Measurements from ENCODE around the gene DARS1. TPM values are rescaled to one million over a fixed set of nuclear protein-coding genes. Genes with fewer than 3 reads are reported as not detected.

The DARS1 gene
- total RNA-seq, 1 donor, result 119 TPM

DNA sequence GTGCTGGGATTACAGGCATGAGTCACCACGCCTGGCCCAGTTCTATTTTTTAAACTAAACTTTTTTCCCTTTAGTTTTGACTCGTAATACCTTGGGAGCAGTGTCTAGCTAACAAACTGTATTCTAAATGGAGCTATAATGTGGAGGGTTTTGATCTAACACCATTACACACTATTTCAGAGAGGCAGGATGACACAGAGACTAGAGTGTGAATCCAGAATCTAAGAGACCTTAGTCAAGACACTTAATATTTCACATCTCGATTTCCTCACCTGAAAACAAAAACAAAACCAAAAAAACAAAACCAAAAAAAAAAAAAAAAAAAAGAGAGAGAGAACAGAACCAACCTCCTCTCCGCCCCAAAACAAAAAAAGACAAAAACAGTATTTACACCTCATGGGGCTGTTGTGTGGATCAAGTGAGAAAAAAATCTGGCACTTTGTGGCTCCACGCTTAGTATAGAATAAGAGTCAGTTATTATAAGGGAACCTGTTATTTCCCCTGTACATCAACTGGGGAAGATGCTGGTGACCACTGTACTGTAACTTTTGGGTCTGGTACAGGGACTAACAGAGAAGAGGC is 31.3 kb downstream of the DARS1 start:
- Histone ChIP-seq H3K4me2 (ENCODE audit: insufficient read depth, low read length) (no peak overlapping the region), H4K20me1 (ENCODE audit: insufficient read depth, low read length) (peaks cover 9% of the 10 kb centered on the region), H3K36me3 (ENCODE audit: insufficient read depth, low read length) (no peaks in the 10 kb centered on the region), H3K9me3 (ENCODE audit: low read depth, low read length) (no peaks in the 10 kb centered on the region), H3K79me2 (ENCODE audit: insufficient read depth, low read length) (peaks cover 34% of the 10 kb centered on the region), H3K4me3 (ENCODE audit: insufficient read depth, low read length) (no peak overlapping the region), H3K4me1 (ENCODE audit: insufficient read depth, low read length) (peaks cover 13% of the 10 kb centered on the region), H3K27ac (ENCODE audit: low read depth, low read length) (no peak overlapping the region), H2AFZ (ENCODE audit: low read length) (no peak overlapping the region), H3K27me3 (ENCODE audit: insufficient read depth, low read length) (no peaks in the 10 kb centered on the region)
- TF ChIP-seq, protein P1, sequence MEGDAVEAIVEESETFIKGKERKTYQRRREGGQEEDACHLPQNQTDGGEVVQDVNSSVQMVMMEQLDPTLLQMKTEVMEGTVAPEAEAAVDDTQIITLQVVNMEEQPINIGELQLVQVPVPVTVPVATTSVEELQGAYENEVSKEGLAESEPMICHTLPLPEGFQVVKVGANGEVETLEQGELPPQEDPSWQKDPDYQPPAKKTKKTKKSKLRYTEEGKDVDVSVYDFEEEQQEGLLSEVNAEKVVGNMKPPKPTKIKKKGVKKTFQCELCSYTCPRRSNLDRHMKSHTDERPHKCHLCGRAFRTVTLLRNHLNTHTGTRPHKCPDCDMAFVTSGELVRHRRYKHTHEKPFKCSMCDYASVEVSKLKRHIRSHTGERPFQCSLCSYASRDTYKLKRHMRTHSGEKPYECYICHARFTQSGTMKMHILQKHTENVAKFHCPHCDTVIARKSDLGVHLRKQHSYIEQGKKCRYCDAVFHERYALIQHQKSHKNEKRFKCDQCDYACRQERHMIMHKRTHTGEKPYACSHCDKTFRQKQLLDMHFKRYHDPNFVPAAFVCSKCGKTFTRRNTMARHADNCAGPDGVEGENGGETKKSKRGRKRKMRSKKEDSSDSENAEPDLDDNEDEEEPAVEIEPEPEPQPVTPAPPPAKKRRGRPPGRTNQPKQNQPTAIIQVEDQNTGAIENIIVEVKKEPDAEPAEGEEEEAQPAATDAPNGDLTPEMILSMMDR (IDR thresholded peaks at IDR 0.05; ENCODE audit: extremely low read depth, low read depth, low read length), result no peak
- DNase-seq (ENCODE audit: insufficient read length, low spot score, missing footprints), result no peak

DNA sequence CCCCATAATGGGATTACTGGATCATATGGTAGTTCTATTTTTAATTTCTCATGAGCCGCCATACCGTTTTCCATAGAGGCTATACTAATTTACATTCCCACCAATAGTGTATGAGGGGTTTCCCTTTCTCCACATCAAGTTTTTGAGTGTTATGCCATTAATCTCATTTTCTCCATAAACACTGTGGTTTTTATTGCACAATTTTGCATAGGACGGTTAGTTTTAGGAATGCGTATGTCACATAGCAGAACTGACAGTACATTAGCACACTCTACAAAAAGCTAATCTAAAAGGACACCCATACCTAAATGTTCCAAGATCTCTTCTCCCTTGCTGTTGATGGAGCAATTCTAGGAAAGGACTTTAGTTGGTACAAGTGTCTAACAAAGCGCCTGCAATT is 32.5 kb downstream of the DARS1 start:
- peaks cover 40% of the 10 kb centered on the region for H3K79me2 ChIP-seq (ENCODE audit: insufficient read depth, low read length)
- TF ChIP-seq, protein P1 (IDR thresholded peaks at IDR 0.05; ENCODE audit: extremely low read depth, low read depth, low read length), result no peak
- H3K4me3 ChIP-seq (ENCODE audit: insufficient read depth, low read length), result no peak overlapping the region
- DNase-seq (ENCODE audit: insufficient read length, low spot score, missing footprints), result no peak
- no peak overlapping the region for H3K4me2 ChIP-seq (ENCODE audit: insufficient read depth, low read length)
- H2AFZ ChIP-seq (ENCODE audit: low read length), result no peak overlapping the region
- no peaks in the 10 kb centered on the region for H3K36me3 ChIP-seq (ENCODE audit: insufficient read depth, low read length)
- no peaks in the 10 kb centered on the region for H3K9me3 ChIP-seq (ENCODE audit: low read depth, low read length)
- peaks cover 22% of the 10 kb centered on the region for H3K4me1 ChIP-seq (ENCODE audit: insufficient read depth, low read length)
- peaks cover 17% of the 10 kb centered on the region for H4K20me1 ChIP-seq (ENCODE audit: insufficient read depth, low read length)
- H3K27me3 ChIP-seq (ENCODE audit: insufficient read depth, low read length), result no peaks in the 10 kb centered on the region
- no peak overlapping the region for H3K27ac ChIP-seq (ENCODE audit: low read depth, low read length)

DNA sequence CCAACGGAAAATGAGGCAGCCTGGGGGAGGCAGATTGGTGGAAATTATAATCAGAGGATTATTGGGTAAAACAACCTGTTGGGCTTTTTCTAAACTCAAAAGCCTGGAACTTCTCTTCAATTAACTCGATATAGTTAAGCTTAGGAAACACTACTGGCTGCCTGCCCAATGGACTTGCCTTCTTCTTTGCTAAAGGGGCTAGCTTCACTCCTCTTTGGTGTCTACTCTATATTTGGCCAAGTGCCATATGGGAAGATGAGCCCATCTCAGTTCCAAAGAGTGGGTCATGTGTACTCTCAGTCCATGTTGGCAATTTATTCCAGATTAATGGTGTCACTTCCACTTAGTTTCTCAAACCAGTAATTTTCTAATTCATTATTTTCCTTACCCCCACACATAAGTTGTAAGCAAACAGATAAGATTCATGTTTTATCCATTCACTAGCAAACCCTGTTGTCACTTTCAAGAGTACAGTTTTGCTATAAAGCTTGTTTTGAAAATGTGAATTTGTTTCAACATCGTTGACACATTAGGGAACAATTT is 34.3 kb downstream of the DARS1 start:
- H4K20me1 ChIP-seq (ENCODE audit: insufficient read depth, low read length), result peaks cover 20% of the 10 kb centered on the region
- no peak overlapping the region for H3K4me3 ChIP-seq (ENCODE audit: insufficient read depth, low read length)
- no peak for DNase-seq (ENCODE audit: insufficient read length, low spot score, missing footprints)
- no peak overlapping the region for H3K4me2 ChIP-seq (ENCODE audit: insufficient read depth, low read length)
- no peaks in the 10 kb centered on the region for H3K36me3 ChIP-seq (ENCODE audit: insufficient read depth, low read length)
- H3K9me3 ChIP-seq (ENCODE audit: low read depth, low read length), result no peaks in the 10 kb centered on the region
- no peak overlapping the region for H2AFZ ChIP-seq (ENCODE audit: low read length)
- H3K4me1 ChIP-seq (ENCODE audit: insufficient read depth, low read length), result peaks cover 22% of the 10 kb centered on the region
- no peaks in the 10 kb centered on the region for H3K27me3 ChIP-seq (ENCODE audit: insufficient read depth, low read length)
- H3K79me2 ChIP-seq (ENCODE audit: insufficient read depth, low read length), result peaks cover 48% of the 10 kb centered on the region
- TF ChIP-seq, protein P1 (IDR thresholded peaks at IDR 0.05; ENCODE audit: extremely low read depth, low read depth, low read length), result no peak
- H3K27ac ChIP-seq (ENCODE audit: low read depth, low read length), result no peak overlapping the region

DNA sequence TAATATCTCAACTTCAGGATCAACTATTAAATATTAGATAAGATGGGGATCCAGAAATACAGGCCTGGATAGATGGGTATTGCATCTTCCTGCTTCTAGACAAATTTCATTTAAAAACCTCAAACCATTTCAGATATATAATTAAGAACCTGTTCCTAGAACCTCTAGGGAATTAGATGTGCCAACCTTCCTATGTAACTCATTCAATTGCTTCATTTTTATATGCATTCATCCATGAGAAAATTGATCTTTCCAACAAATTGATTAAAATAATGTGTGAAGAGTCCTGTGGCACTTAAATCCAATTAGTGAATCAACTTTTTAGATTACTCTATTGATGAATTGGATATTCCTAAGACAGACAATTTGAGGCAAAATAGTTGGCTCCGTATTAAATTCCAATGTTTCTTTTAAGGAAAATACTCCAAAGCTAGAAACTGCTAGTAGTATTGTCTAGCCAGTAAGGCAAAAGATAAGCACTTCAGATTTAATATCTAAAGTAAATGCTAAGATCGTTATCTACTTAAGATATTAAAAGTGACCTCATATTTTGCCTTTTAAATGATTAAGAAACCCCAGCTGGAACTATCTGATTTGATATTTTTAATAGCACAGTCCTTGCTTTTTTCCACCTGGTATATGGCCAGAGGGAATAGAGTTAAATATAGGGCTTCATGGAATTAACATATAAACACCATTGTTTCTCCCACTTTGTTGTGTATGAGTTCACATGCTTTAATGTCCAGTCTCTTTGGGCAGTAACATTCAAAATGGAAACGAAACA is 35.8 kb downstream of the DARS1 start:
- H3K27me3 ChIP-seq (ENCODE audit: insufficient read depth, low read length), result no peaks in the 10 kb centered on the region
- no peak for DNase-seq (ENCODE audit: insufficient read length, low spot score, missing footprints)
- H3K36me3 ChIP-seq (ENCODE audit: insufficient read depth, low read length), result no peaks in the 10 kb centered on the region
- no peak overlapping the region for H3K4me2 ChIP-seq (ENCODE audit: insufficient read depth, low read length)
- no peak overlapping the region for H3K27ac ChIP-seq (ENCODE audit: low read depth, low read length)
- TF ChIP-seq, protein P1 (IDR thresholded peaks at IDR 0.05; ENCODE audit: extremely low read depth, low read depth, low read length), result no peak
- H3K4me3 ChIP-seq (ENCODE audit: insufficient read depth, low read length), result no peak overlapping the region
- no peak overlapping the region for H2AFZ ChIP-seq (ENCODE audit: low read length)
- H3K79me2 ChIP-seq (ENCODE audit: insufficient read depth, low read length), result peaks cover 50% of the 10 kb centered on the region
- H3K9me3 ChIP-seq (ENCODE audit: low read depth, low read length), result no peaks in the 10 kb centered on the region
- peaks cover 19% of the 10 kb centered on the region for H4K20me1 ChIP-seq (ENCODE audit: insufficient read depth, low read length)
- peaks cover 18% of the 10 kb centered on the region for H3K4me1 ChIP-seq (ENCODE audit: insufficient read depth, low read length)
